Measurements from ENCODE around the gene CELSR3. TPM values are rescaled to one million over a fixed set of nuclear protein-coding genes. Genes with fewer than 3 reads are reported as not detected.

Gene CELSR3
- 1.4 and 3.4 TPM in 2 replicates for total RNA-seq

DNA sequence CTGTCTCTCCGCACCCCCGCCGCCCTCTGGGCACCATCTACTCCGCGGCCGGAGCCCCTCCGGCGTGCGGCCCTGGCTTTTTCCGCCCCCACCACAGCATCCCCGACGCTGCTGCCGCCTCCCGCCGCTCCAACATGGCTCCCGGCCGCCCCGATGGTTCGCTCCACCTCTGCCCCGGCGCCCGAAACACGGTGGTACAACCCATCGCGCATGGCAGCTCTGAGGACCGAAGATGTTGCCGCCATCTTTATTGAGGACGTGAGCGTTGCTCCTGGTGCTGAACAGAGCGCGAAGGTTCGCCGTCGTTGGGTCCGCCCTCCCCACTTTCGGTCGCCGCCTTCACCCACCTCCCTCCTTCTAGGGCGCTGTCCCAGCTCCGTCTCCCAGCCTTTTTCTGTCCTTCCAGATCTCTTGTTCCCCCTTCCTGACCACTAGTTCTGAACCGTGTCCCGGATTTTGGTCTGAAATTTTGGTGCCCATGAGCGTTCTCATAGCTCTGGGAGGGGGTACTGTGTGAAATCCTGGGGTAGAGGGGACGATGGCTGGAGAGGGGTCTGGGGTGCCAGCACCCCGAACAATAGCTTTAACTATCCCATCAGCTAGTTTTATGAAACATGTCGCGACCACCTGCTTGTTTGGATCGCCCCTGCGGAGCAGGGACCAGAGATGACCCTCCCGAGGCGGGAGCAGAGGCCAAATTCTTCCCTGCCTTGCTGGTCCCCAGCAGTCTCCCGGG, at the start of gene CELSR3:
TSS of gene CELSR3 (minus strand) at position 134 of the 736 bp plus-strand sequence. CDS start 252 bp downstream, outside the sequence.

GRCh38 chr3:48685603-48686511, 23.2 kb upstream of the CELSR3 start, which contains the start of gene NCKIPSD:
Gene NCKIPSD, minus strand, starts transcription at chr3:48685915. Its CDS starts 108 bp downstream, at chr3:48685807.

DNA sequence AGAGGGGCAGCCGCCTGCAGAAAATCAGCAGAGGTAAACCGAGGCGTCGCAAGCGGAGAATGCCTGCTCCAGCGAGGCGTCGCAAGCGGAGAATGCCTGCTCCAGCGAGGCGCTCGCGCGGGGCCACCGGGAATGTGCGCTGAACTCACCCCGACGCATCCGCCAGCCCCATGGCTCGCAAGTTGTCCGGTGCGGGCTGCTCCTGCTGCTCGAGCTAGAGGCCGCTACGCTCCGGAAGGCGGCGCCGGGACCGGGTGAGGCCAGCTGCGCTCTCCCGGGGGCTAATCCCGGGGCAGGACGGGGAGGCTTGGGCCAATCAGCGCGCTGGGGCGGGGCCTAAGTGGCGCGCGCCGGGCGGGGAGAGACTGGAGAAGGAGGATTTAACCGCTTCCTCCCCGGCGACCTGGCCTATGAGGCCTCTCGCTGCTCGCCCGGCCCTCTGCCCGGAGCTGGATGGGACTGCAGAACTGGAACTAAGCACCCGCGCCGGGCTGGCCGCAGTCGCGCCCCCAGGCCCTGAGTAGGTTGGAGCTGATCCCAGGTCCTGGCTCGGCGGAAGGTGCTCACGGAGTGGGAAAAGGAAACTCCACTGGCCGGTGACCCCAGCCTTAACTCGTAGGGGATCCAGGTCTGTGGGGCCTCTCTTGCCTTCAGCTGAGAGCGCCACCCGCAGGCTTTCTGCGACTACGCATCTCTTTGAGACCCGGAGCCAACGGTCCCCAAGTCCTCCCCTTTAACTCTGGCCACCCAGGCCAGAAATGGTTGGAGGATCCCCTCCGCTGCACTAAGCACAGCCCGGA, 27.3 kb downstream of the CELSR3 start, which contains the start of gene SLC26A6:
TSS of gene SLC26A6 (minus strand) at position 240 of the 800 bp plus-strand sequence. CDS start at position 172, 68 bp downstream.

GRCh38 chr3:48621461-48621869, 41.2 kb downstream of the CELSR3 start, which contains the start of gene TMEM89:
Gene TMEM89, minus strand, starts transcription at chr3:48621769. Its CDS starts 13 bp downstream, at chr3:48621756.

GRCh38 chr3:48609088-48610005, 53.3 kb downstream of the CELSR3 start, which contains the start of gene UQCRC1:
Gene UQCRC1, minus strand, starts transcription at chr3:48609646. Its CDS starts 26 bp downstream, at chr3:48609620.

GRCh38 chr3:48595075-48595525, 67.6 kb downstream of the CELSR3 start, which contains the start of gene COL7A1:
Gene COL7A1, minus strand, starts transcription at chr3:48595329. Its CDS starts 170 bp downstream, at chr3:48595159.

Other genes with a start within 250 kb of the CELSR3 start
- 74.7 and 103 TPM in 2 replicates for gene PLXNB1, start 232.8 kb downstream of the CELSR3 start, total RNA-seq
- 38.1 and 86.5 TPM in 2 replicates for gene CCDC51, start 222.8 kb downstream of the CELSR3 start, total RNA-seq
- 153 and 213 TPM in 2 replicates for gene TMA7, start 222.6 kb downstream of the CELSR3 start, total RNA-seq
- 3.4 and 7.0 TPM in 2 replicates for gene ATRIP, start 216.1 kb downstream of the CELSR3 start, total RNA-seq
- 86.5 and 110 TPM in 2 replicates for gene SHISA5, start 158.7 kb downstream of the CELSR3 start, total RNA-seq
- gene PFKFB4, start 106.1 kb downstream of the CELSR3 start, total RNA-seq = 9.6 and 35.9 TPM in 2 replicates
- gene UCN2, start 99.1 kb downstream of the CELSR3 start, total RNA-seq = 6.0 and 8.5 TPM in 2 replicates
- 124 and 273 TPM in 2 replicates for gene COL7A1, start 67.6 kb downstream of the CELSR3 start, total RNA-seq
- 525 and 769 TPM in 2 replicates for gene UQCRC1, start 53.2 kb downstream of the CELSR3 start, total RNA-seq
- not detected in 2 replicates for gene TMEM89, start 41.1 kb downstream of the CELSR3 start, total RNA-seq
- 37.5 and 38.6 TPM in 2 replicates for gene SLC26A6, start 27.4 kb downstream of the CELSR3 start, total RNA-seq
- 7.9 and 11.8 TPM in 2 replicates for gene NCKIPSD, start 23.0 kb upstream of the CELSR3 start, total RNA-seq
- 39.8 and 39.9 TPM in 2 replicates for gene IP6K2, start 54.3 kb upstream of the CELSR3 start, total RNA-seq
- gene PRKAR2A, start 185.0 kb upstream of the CELSR3 start, total RNA-seq = 24.6 and 35.8 TPM in 2 replicates
- 5.5 and 8.9 TPM in 2 replicates for gene SLC25A20, start 236.0 kb upstream of the CELSR3 start, total RNA-seq